PC-9 (cell line): ENCODE measurements around the gene PORCN.

ENCODE experiments used
- CTCF ChIP-seq: fragments of 200-600 bp; sonication (generic); conservative IDR thresholded peaks from 2 replicates; pipeline ENCODE4 v1.6.1; 2017; ENCODE audit warnings: mixed run types, antibody characterized with exemption, mild to moderate bottlenecking, moderate library complexity
- EZH2 ChIP-seq: fragments of 200-600 bp; sonication (generic); IDR thresholded peaks from 2 replicates; pipeline ENCODE4 v1.8.0; 2017; ENCODE audit warnings: antibody characterized with exemption, low read depth

GRCh38 chrX:48467281-48467761 lies 41.5 kb upstream of the PORCN start:
- no peak for TF ChIP-seq CTCF
- TF ChIP-seq EZH2 = no peak
